Right atrium auricular region (tissue), 2 donors: ENCODE measurements around the gene TMEM74B. TPM values are rescaled to one million over a fixed set of nuclear protein-coding genes. Genes with fewer than 3 reads are reported as not detected.

ENCODE experiments used
- DNase-seq: peaks from one replicate; pipeline ENCODE4 v3.0.0-alpha.2; 2019; ENCODE audit warnings: low spot score
- H3K27ac ChIP-seq, 2 donors: fragments of 200-600 bp; sonication (generic); 1 replicate in 1 of 2; 2 replicates in 1 of 2; pipeline ENCODE4 v1.5.1; 2016 to 2019
- H3K27me3 ChIP-seq, 2 donors: fragments of 200-600 bp; sonication (generic); one replicate each; pipeline versions ENCODE4 v1.5.1 to v1.6.0; 2017 to 2019
- H3K36me3 ChIP-seq: fragments of 200-600 bp; sonication (generic); one replicate; pipeline ENCODE4 v1.5.1; 2016
- H3K4me1 ChIP-seq, 2 donors: fragments of 200-600 bp; sonication (generic); one replicate each; pipeline versions ENCODE4 v1.5.1 to v1.6.0; 2017 to 2019
- H3K4me3 ChIP-seq, 2 donors: fragments of 200-600 bp; sonication (generic); 1 replicate in 1 of 2; 2 replicates in 1 of 2; pipeline ENCODE4 v1.5.1; 2017 to 2019; ENCODE audit warnings: mild to moderate bottlenecking in 1 of 2, moderate library complexity in 1 of 2
- H3K9me3 ChIP-seq, 2 donors: fragments of 200-600 bp; sonication (generic); one replicate each; pipeline ENCODE4 v1.5.1; 2019
- total RNA-seq, 2 donors: library from RNA; depleted of rRNA; stranded (reverse); fragments of >200 nt; gene quantifications; one replicate each; pipeline ENCODE4 v1.1.0, GENCODE V29; 2016
- TF ChIP-seq, protein P1 (sequence below), 2 donors: fragments of 200-600 bp; sonication (generic); IDR thresholded peaks; one replicate each; pipeline ENCODE4 v1.5.1; 2019; ENCODE audit warnings: antibody characterized with exemption in 2 of 2

The TMEM74B gene
- total RNA-seq, 2 donors from 2014 or later: 0.83 to 4.6 TPM

- Histone ChIP-seq H3K36me3 (peaks cover 67% of the 10 kb centered on the region), H3K4me3 (no peak overlapping the region), H3K27me3 (no peaks in the 10 kb centered on the region), H3K9me3 (no peaks in the 10 kb centered on the region), H3K27ac (no peak overlapping the region), H3K4me1 (no peaks in the 10 kb centered on the region)
- no peak for DNase-seq
- TF ChIP-seq, protein P1, sequence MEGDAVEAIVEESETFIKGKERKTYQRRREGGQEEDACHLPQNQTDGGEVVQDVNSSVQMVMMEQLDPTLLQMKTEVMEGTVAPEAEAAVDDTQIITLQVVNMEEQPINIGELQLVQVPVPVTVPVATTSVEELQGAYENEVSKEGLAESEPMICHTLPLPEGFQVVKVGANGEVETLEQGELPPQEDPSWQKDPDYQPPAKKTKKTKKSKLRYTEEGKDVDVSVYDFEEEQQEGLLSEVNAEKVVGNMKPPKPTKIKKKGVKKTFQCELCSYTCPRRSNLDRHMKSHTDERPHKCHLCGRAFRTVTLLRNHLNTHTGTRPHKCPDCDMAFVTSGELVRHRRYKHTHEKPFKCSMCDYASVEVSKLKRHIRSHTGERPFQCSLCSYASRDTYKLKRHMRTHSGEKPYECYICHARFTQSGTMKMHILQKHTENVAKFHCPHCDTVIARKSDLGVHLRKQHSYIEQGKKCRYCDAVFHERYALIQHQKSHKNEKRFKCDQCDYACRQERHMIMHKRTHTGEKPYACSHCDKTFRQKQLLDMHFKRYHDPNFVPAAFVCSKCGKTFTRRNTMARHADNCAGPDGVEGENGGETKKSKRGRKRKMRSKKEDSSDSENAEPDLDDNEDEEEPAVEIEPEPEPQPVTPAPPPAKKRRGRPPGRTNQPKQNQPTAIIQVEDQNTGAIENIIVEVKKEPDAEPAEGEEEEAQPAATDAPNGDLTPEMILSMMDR (IDR thresholded peaks at IDR 0.05): no peak
These were observed 15.6 kb downstream of the TMEM74B start for GRCh38 chr20:1169224-1169623.

DNA sequence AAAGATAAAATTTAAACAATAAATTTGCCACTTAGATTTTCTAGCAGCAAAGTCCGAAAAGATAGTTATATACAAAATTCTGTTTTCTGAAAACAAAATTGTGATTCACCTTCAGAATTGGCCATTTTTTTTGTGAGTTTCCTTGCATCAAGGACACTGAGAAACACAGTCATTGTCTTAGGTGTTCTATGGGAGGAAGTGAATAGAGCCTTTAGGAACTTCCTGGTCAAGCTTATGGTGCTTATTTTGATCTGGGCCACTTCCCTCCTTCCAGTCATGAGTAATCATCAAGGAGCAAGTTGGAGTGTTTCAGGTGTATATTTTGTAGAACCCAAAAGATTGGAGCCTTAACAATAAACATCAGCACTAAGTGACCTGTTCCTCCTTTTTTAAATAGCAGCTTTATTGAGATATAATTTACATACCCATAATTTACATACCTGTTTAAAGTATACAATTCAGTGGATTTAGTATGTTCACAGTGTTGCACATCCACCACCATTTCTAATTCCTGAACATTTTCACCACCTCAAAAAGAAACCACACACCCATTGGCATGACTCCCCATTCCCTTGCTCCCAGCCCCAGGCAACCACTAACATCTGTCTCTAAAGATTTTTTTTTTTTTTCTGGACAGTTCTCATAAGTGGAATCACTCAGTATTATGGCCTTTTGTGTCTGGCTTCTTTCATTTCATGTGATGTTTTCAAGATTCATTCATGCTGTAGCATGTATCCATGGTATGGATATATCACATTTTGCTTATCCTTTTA, 17.6 kb downstream of the TMEM74B start:
- no peak overlapping the region for H3K4me3 ChIP-seq
- peaks cover 81% of the 10 kb centered on the region for H3K36me3 ChIP-seq
- no peak for DNase-seq
- no peak overlapping the region for H3K27ac ChIP-seq
- H3K27me3 ChIP-seq: no peaks in the 10 kb centered on the region
- TF ChIP-seq, protein P1 (IDR thresholded peaks at IDR 0.05): no peak
- no peaks in the 10 kb centered on the region for H3K4me1 ChIP-seq
- no peaks in the 10 kb centered on the region for H3K9me3 ChIP-seq

DNA sequence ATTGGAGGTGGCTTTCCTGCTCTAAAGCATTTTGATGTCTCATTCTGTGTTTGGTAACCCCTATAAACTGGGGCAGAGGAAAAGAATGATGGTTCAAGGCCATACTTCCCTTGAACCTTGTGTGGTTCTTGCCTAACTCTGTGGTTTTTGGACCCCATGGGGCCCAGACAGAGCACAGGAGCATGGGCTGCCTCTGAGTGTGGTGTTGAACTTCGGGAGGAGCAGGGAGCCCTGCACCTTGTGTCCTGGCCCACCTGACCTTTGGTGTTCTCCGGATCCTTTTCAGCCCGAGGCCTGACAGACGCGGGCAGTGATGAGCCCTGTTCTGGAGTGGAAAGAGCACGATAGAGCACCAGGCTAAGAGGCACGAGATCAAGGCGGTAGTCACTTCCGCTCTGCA, 18.8 kb downstream of the TMEM74B start:
- H3K36me3 ChIP-seq: peaks cover 85% of the 10 kb centered on the region
- no peak overlapping the region for H3K4me3 ChIP-seq
- TF ChIP-seq, protein P1 (IDR thresholded peaks at IDR 0.05): no peak
- no peaks in the 10 kb centered on the region for H3K27me3 ChIP-seq
- DNase-seq: no peak
- H3K27ac ChIP-seq: no peak overlapping the region
- no peaks in the 10 kb centered on the region for H3K9me3 ChIP-seq
- no peaks in the 10 kb centered on the region for H3K4me1 ChIP-seq

DNA sequence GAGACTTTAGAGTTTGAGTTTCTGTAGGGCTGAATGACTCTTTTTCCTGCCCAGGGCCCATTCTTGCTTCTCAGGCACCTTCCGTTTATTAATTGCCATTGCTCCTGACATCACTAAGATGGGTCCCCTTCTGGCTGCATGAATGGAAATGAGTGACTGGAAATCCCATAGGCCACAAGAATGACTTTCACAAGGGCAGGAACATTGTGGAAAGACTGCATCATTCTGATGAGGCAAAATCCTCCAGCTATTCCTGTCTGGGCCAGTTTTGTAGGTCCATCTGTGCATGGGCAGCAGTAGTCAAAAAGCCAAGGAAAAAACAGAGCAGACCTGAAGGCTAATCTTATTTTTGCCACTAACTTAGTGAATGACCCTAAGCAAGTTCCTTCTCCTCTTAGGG, 19.3 kb downstream of the TMEM74B start:
- no peak overlapping the region for H3K4me3 ChIP-seq
- no peak for DNase-seq
- H3K36me3 ChIP-seq: peaks cover 85% of the 10 kb centered on the region
- no peaks in the 10 kb centered on the region for H3K27me3 ChIP-seq
- H3K4me1 ChIP-seq: no peaks in the 10 kb centered on the region
- TF ChIP-seq, protein P1 (IDR thresholded peaks at IDR 0.05): no peak
- H3K9me3 ChIP-seq: no peaks in the 10 kb centered on the region
- H3K27ac ChIP-seq: no peak overlapping the region

DNA sequence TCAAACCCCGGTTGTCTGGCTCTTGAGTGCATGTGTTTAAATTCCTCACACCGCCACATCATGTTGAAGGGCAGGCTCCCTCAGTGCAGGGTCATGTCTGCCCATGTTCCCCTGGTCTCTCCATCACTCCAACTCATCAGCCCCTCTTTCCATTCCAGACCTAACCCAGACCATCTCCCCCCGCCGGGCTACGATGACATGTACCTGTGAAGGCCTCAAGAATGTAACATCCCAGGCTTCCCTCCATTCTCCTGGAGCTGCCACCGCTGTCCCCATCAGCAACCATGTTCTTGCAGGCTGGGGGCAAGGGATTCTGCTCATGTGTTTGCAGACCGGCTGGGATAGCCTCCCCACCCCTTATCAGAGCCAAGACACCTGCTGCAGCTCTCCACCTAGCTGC, 19.9 kb downstream of the TMEM74B start:
- H3K27me3 ChIP-seq: no peaks in the 10 kb centered on the region
- H3K36me3 ChIP-seq: peaks cover 80% of the 10 kb centered on the region
- H3K4me3 ChIP-seq: no peak overlapping the region
- H3K27ac ChIP-seq: no peak overlapping the region
- H3K4me1 ChIP-seq: no peaks in the 10 kb centered on the region
- TF ChIP-seq, protein P1 (IDR thresholded peaks at IDR 0.05): no peak
- no peak for DNase-seq
- no peaks in the 10 kb centered on the region for H3K9me3 ChIP-seq

GRCh38 chr20:1163653-1164052, 21.1 kb downstream of the TMEM74B start:
- no peak for DNase-seq

More at GRCh38 chr20:1163653-1164052, 21.1 kb downstream of the TMEM74B start:
- Histone ChIP-seq H3K9me3 (no peaks in the 10 kb centered on the region), H3K4me1 (no peaks in the 10 kb centered on the region), H3K36me3 (peaks cover 68% of the 10 kb centered on the region), H3K27ac (no peak overlapping the region), H3K4me3 (no peak overlapping the region), H3K27me3 (no peaks in the 10 kb centered on the region)
- TF ChIP-seq, protein P1 (IDR thresholded peaks at IDR 0.05): no peak
